GM12891 (cell line): Measurements from ENCODE around the gene SLC29A1.
"Not testable (repeated sequence)": the region's sequence is repeated elsewhere in the genome, so short reads cannot be mapped to it uniquely, and the experiment has no call there.

Experiments used
- DNase-seq: peaks from one replicate; pipeline ENCODE4 v3.0.0; 2011; ENCODE audit warnings: low spot score; ENCODE audit not compliant: insufficient read length
- FAIRE-seq: peaks from 2 replicates; lab custom pipeline; 2011; peaks lifted over from hg19 to GRCh38; lab: Jason Lieb, UNC
- PAX5 ChIP-seq: IDR thresholded peaks from 2 replicates; pipeline ENCODE4 v1.6.1; 2011; ENCODE audit warnings: low read length, moderate library complexity, mild to moderate bottlenecking; ENCODE audit not compliant: insufficient read depth, severe bottlenecking
- POLR2A ChIP-seq: IDR thresholded peaks from 2 replicates; pipeline ENCODE4 v1.6.1; 2011; ENCODE audit warnings: low read depth, low read length, control low read depth
- POLR2AphosphoS5 ChIP-seq: IDR thresholded peaks from 2 replicates; pipeline ENCODE4 v1.6.1; 2011; ENCODE audit warnings: low read depth, low read length, control low read depth
- POU2F2 ChIP-seq: IDR thresholded peaks from 2 replicates; pipeline ENCODE4 v1.6.1; 2011; ENCODE audit warnings: low read depth, mild to moderate bottlenecking, control low read depth, low read length, moderate library complexity
- SPI1 ChIP-seq: IDR thresholded peaks from 2 replicates; pipeline ENCODE4 v1.6.1; 2011; ENCODE audit warnings: low read depth, low read length, control low read depth
- TAF1 ChIP-seq: IDR thresholded peaks from 2 replicates; pipeline ENCODE4 v1.6.1; 2011; ENCODE audit warnings: low read depth, low read length, control low read depth

SLC29A1 gene

DNA sequence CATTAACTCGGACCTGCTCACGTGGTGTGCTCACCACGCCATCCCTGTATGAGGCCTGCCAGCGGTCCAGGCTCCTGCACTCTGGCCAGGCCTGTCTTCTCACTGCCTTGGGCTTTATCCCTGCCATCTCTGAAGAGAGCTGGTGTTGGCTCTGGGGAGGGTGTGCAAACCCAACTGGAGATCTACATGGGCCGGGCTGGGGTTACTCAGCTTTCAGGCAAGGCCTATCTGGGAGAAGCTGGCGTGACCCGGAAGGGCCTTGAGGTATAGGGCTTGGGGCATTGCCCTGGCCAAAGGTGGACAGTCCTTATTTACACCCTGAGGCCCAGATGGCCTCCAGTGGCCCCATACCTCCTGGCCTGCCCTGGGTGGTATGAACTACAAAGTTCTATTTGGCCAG, 5.0 kb downstream of the SLC29A1 start:
- FAIRE-seq (no peak), DNase-seq (no peak)
- no peak for TF ChIP-seq POLR2A
- TF ChIP-seq POLR2AphosphoS5: no peak
- no peak for TF ChIP-seq PAX5
- TF ChIP-seq SPI1: no peak
- TF ChIP-seq POU2F2: no peak
- no peak for TF ChIP-seq TAF1

DNA sequence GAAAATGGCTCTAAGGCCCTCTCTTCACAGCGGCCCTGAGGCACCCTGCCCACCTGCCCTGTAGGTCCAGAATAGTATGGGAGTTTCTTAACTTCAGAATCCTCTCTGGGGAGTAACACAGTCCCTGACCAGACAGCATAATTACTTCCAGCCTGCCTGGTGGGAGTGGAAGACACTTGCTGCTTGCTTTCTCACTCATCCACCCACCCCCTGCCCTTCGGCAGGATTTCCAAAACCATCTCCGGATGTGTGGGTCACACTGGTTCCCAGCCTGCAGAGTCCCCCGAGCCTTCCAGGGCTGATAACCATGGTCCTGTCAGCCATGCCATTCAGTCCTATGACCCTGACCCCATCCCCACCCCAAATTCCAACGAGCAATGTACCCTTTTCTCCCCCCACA, 5.4 kb downstream of the SLC29A1 start:
- DNase-seq (no peak), FAIRE-seq (no peak)
- TF ChIP-seq SPI1 (no peak), POU2F2 (no peak), TAF1 (no peak), PAX5 (no peak), POLR2AphosphoS5 (no peak), POLR2A (no peak)

DNA sequence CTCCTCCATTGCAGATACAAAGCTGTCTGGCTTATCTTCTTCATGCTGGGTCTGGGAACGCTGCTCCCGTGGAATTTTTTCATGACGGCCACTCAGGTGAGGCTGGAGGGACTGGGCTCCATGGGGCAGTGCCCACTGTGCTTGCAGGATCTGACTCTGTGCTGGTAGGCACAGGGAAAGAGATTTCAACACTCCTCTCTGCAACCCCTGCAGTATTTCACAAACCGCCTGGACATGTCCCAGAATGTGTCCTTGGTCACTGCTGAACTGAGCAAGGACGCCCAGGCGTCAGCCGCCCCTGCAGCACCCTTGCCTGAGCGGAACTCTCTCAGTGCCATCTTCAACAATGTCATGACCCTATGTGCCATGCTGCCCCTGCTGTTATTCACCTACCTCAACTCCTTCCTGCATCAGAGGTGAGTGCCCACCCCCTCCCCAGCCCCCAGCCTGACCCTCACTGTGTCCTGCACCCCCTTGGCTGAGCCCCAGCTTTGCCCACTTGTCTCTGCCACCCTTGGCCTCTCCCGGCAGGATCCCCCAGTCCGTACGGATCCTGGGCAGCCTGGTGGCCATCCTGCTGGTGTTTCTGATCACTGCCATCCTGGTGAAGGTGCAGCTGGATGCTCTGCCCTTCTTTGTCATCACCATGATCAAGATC, 6.1 kb downstream of the SLC29A1 start:
- no peak for TF ChIP-seq POU2F2
- TF ChIP-seq POLR2AphosphoS5: no peak
- no peak for TF ChIP-seq SPI1
- DNase-seq: no peak
- FAIRE-seq: no peak

DNA sequence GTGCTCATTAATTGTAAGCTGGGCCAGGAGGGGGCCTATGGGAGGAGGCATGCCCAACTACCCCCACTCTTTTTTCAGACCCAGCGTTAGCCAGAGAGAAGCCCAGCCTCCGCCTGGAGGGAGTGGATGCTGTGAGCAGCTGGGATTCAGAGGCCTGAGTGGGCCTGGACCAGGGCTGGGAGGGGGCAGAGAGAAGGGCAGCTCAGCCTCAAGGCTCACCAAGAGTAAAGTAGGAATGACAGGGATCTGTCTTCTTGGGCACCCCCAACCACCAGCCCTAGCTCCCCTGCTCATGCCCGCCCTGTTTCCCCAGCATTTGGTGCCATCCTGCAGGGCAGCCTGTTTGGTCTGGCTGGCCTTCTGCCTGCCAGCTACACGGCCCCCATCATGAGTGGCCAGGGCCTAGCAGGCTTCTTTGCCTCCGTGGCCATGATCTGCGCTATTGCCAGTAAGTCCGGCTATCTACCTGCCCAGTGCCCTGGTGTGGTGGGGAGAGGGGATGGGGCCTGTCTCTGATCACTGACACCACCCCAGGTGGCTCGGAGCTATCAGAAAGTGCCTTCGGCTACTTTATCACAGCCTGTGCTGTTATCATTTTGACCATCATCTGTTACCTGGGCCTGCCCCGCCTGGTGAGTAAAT, 6.8 kb downstream of the SLC29A1 start:
- FAIRE-seq (no peak), DNase-seq (no peak)
- TF ChIP-seq POLR2AphosphoS5: no peak
- no peak for TF ChIP-seq POU2F2

DNA sequence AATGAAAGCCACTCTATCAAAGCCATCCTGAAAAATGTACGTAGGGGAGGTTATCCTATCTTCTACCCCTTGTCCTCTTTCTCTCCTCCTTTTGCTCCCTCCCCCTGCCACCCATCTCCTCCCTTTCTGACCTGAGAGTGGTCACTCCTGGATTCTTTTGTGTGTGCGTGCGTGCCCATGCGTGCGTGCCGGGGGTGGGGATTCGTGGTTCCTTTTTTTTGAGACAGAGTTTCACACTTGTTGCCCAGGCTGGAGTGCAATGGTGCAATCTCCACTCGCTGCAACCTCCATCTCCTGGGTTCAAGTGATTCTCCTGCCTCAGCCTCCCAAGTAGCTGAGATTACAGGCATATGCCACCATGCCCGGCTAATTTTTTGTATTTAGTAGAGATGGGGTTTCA, 8.0 kb downstream of the SLC29A1 start:
- DNase-seq, FAIRE-seq: not testable (repeated sequence)

DNA sequence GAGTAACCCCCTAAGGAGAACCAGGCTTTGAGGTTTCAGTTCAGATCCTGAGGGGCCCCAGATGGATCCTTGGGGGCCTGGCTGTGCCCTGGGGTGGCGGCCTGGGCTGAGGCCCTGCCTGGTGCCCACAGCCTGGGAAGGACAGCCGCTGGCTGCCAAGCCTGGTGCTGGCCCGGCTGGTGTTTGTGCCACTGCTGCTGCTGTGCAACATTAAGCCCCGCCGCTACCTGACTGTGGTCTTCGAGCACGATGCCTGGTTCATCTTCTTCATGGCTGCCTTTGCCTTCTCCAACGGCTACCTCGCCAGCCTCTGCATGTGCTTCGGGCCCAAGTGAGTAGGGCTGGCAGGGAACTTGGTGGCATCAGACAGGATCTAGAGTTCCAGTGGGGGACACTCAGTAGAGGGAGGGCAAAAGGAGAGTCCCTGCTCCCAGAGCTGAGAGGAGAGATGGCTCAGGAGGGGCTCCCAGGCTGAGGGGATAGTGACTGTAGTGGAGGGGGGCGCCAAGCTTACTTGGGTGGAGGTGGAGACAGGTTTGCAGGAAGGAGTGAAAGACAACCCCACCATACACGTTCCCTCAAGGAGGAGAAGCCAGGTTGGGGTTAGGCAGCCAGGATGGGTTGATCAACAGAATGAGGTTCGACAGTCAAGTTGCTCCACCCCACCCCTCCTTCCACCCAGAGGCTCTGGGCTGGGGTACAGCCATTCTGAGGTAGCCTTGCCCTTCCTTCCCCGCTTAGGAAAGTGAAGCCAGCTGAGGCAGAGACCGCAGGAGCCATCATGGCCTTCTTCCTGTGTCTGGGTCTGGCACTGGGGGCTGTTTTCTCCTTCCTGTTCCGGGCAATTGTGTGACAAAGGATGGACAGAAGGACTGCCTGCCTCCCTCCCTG, 9.5 kb downstream of the SLC29A1 start:
- no peak for FAIRE-seq
- TF ChIP-seq SPI1 (no peak), PAX5 (no peak), TAF1 (no peak), POU2F2 (no peak), POLR2AphosphoS5 (no peak), POLR2A (no peak)
- no peak for DNase-seq

DNA sequence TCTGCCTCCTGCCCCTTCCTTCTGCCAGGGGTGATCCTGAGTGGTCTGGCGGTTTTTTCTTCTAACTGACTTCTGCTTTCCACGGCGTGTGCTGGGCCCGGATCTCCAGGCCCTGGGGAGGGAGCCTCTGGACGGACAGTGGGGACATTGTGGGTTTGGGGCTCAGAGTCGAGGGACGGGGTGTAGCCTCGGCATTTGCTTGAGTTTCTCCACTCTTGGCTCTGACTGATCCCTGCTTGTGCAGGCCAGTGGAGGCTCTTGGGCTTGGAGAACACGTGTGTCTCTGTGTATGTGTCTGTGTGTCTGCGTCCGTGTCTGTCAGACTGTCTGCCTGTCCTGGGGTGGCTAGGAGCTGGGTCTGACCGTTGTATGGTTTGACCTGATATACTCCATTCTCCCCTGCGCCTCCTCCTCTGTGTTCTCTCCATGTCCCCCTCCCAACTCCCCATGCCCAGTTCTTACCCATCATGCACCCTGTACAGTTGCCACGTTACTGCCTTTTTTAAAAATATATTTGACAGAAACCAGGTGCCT, 10.2 kb downstream of the SLC29A1 start:
- FAIRE-seq: no peak
- TF ChIP-seq TAF1 (no peak), PAX5 (no peak), POU2F2 (no peak), POLR2AphosphoS5 (no peak), POLR2A (no peak), SPI1 (no peak)

DNA sequence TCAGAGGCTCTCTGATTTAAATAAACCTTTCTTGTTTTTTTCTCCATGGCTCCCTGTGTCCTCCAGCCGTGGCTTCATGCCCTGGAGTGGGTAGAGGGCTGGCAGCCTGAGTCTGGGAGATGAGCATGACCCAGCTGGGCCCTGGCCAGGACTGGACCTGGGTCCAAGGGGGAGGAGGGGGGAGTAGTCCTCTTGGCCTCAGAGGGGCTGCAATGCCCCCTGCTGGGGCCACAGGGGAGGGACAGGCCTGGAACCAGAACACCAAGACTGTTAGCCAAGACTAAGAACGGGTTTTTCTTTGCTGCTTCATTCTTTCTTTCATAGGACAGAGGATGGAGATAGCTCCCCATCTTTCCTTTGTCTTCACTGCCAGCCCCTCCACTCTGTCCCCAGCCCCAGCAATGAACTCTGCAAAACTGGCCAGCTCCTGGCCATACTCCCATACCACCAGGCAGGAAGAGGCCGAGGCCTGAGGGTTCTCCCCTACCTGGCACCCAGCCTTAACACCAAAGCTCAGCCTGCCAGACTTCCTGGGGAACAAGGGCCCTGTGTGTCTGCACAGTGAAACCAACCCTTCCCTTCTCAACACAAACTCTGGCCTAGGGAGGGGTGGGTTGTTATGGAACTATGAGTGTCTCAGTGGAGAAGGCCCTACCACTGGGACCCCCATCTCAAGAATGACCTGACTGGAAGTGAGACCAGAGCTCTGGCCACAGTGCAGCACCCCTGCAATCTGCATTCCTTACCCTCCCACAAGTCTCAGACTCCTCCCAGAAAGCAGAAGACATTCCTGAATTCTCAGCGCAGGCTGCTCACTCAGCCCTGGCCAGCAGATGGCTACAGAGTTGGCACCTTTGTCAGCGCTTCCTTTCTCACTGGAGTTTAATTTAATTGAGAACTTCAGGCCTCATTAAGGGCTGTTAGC, 11.0 kb downstream of the SLC29A1 start:
- TF ChIP-seq POLR2AphosphoS5: no peak
- TF ChIP-seq SPI1: no peak
- no peak for TF ChIP-seq PAX5
- TF ChIP-seq POLR2A: no peak
- TF ChIP-seq POU2F2: no peak
- no peak for DNase-seq
- no peak for FAIRE-seq

More for the DNA sequence above, 10.2 kb downstream of the SLC29A1 start:
- no peak for DNase-seq

DNA sequence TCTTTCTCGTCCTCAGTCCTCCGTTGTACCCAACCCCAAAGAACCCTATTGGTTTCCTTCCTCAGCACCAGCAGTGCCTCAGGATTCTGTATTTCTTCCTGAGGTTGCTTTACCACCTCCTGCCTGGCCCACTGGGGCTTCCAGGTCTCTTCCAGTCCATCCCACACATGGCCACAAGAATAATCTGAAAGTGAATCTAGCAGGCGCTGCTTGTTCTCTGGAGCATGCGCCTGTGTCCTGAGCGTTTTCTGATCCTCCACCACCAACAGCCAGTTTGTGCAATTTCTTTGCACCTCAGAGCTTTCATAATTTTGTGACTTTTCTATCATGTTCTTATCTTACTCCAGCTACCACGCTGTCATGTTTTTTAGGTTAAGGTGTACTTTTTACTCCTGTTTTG, 11.9 kb downstream of the SLC29A1 start:
- DNase-seq (no peak), FAIRE-seq (no peak)
- TF ChIP-seq PAX5: no peak
- TF ChIP-seq POLR2AphosphoS5: no peak
- no peak for TF ChIP-seq POU2F2
- TF ChIP-seq TAF1: no peak
- TF ChIP-seq POLR2A: no peak
- no peak for TF ChIP-seq SPI1
